AG09319 (cell line): ENCODE data around the gene RGS17.
A peak's percentile ranks its signal among the peaks of the same experiment; 100 is the strongest.

ENCODE experiments used
- DNase-seq: peaks from one replicate; pipeline ENCODE4 v3.0.0-alpha.2; 2010; ENCODE audit warnings: low read depth; ENCODE audit errors: extremely low read depth
- CTCF ChIP-seq: IDR thresholded peaks from 2 replicates; pipeline ENCODE4 v1.5.1; 2011; ENCODE audit warnings: low read depth, mild to moderate bottlenecking, inconsistent platforms, low read length, moderate library complexity

RGS17 gene

GRCh38 chr6:153084393-153084792 lies 46.7 kb downstream of the RGS17 start:
- DNase-seq, result no peak
- TF ChIP-seq CTCF, result peak; percentile 6

GRCh38 chr6:153083869-153084268 lies 47.2 kb downstream of the RGS17 start:
- no peak for DNase-seq
- no peak for TF ChIP-seq CTCF

- TF ChIP-seq CTCF, result no peak
- no peak for DNase-seq
Observed at GRCh38 chr6:153081914-153082313, 49.2 kb downstream of the RGS17 start.

GRCh38 chr6:153076431-153076830 lies 54.7 kb downstream of the RGS17 start:
- TF ChIP-seq CTCF, result no peak
- no peak for DNase-seq

GRCh38 chr6:153074761-153075160 lies 56.3 kb downstream of the RGS17 start:
- no peak for TF ChIP-seq CTCF
- DNase-seq, result peak; percentile 11

- TF ChIP-seq CTCF, result no peak
- DNase-seq, result no peak
Observed at GRCh38 chr6:153073841-153074240, 57.2 kb downstream of the RGS17 start.

GRCh38 chr6:153070756-153071155 lies 60.3 kb downstream of the RGS17 start:
- DNase-seq, result no peak
- TF ChIP-seq CTCF, result no peak

- no peak for DNase-seq
- no peak for TF ChIP-seq CTCF
Observed at GRCh38 chr6:153069897-153070296, 61.2 kb downstream of the RGS17 start.
